IPS DF 6.9 (cell line): Measurements from ENCODE around the gene HMBS.
"Not testable (repeated sequence)": the region's sequence is repeated elsewhere in the genome, so short reads cannot be mapped to it uniquely, and the experiment has no call there.

Experiments used
- DNase-seq: peaks from one replicate; pipeline ENCODE4 v3.0.0-alpha.2; 2013; ENCODE audit warnings: low read depth, low spot score
- H3K27ac ChIP-seq: one replicate; pipeline ENCODE4 v1.5.1; 2013; ENCODE audit warnings: low read length, control low read depth
- H3K27me3 ChIP-seq: 2 replicates; pipeline ENCODE4 v1.6.1; 2013; ENCODE audit warnings: mild to moderate bottlenecking, low read length; ENCODE audit not compliant: control insufficient read depth, insufficient read depth
- H3K36me3 ChIP-seq: 2 replicates; pipeline ENCODE4 v1.6.1; 2013; ENCODE audit warnings: low read length; ENCODE audit not compliant: control insufficient read depth, insufficient read depth
- H3K4me1 ChIP-seq: 2 replicates; pipeline ENCODE4 v1.6.1; 2013; ENCODE audit warnings: low read length; ENCODE audit not compliant: control insufficient read depth, insufficient read depth
- H3K4me3 ChIP-seq: 2 replicates; pipeline ENCODE4 v1.5.1; 2013; ENCODE audit warnings: mild to moderate bottlenecking, low read length
- H3K9me3 ChIP-seq: 2 replicates; pipeline ENCODE4 v1.6.1; 2013; ENCODE audit warnings: low read length, inconsistent platforms; ENCODE audit not compliant: control insufficient read depth, insufficient read depth
- WGBS: extraction: QIAGEN DNeasy Blood & Tissue Kit; methylation state at CpG from one replicate; pipeline ENCODE4 v1.1.7; 2013; ENCODE audit warnings: mixed read lengths, missing lambda C conversion rate; ENCODE audit not compliant: insufficient read length, insufficient coverage; 5-methylcytosine and 5-hydroxymethylcytosine counted together

The HMBS gene

GRCh38 chr11:119051440-119052162, 33.1 kb upstream of the HMBS start:
- H3K4me3 ChIP-seq = no peak overlapping the region
- peaks cover 64% of the 10 kb centered on the region for H3K36me3 ChIP-seq
- H3K4me1 ChIP-seq = no peaks in the 10 kb centered on the region
- no peaks in the 10 kb centered on the region for H3K27me3 ChIP-seq
- DNase-seq = no peak
- H3K27ac ChIP-seq = no peak overlapping the region
- H3K9me3 ChIP-seq = no peaks in the 10 kb centered on the region
- WGBS = no CpG with 5 or more reads among the region's 17 CpGs

DNA sequence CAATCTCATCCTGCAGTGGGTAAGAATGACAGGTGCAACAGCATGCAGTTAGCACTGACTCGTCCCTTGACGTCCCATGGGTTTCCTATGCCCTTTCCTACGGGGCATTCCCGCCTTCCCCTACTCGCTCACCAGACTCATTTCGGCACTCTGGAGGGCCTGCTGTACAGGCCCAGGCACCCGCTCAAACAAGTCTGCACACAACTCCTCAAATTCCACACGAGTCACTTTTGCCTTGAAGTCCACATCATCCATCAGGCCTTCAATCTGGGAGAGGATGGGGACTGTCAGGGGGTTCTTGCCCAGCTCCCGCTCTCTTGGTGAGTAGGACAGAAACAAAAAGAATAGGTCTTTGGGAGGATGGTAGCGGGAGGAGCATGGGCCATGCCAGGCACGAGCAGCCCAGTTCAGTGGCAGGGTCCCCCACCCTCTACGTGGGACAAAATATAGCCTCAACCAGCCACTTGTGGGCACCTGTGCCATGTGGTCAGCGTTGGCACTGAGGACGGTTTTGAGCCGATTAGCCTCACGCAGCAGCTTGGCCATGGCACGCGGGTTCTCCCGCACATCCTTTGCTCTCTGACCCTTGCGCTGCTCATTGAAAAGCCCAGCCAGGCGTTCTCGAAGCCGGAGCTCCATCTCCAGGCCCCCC, 32.4 kb upstream of the HMBS start:
- H3K4me1 ChIP-seq = no peaks in the 10 kb centered on the region
- no peaks in the 10 kb centered on the region for H3K27me3 ChIP-seq
- WGBS = no CpG with 5 or more reads among the region's 23 CpGs
- no peak overlapping the region for H3K4me3 ChIP-seq
- H3K9me3 ChIP-seq = no peaks in the 10 kb centered on the region
- H3K36me3 ChIP-seq = peaks cover 62% of the 10 kb centered on the region
- no peak for DNase-seq
- H3K27ac ChIP-seq = no peak overlapping the region

DNA sequence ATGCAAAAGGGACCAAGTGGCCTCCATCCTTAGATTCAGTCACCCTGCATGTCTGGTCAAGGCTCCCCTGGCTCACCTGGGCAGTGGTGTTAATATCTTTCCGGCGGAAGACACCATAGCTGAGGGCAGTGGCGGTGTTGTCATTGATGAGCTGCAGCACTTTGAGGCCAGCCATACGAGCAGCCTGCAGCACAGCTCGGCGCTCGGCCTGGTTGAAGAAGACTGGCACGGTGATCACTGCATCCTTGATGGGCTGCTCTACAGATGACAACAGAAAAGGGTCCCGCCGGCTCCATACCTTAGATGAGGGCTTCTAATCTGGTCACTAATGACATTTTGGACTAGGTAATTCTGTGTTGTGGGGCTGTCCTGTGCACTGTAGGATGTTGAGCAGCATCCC, 30.3 kb upstream of the HMBS start:
- Histone ChIP-seq H3K9me3 (no peaks in the 10 kb centered on the region), H3K4me3 (no peak overlapping the region), H3K36me3 (peaks cover 40% of the 10 kb centered on the region), H3K27ac (no peak overlapping the region), H3K27me3 (no peaks in the 10 kb centered on the region), H3K4me1 (peaks cover 3% of the 10 kb centered on the region; the same call in 1 of the 2 replicates)
- WGBS = no CpG with 5 or more reads among the region's 10 CpGs
- DNase-seq = no peak

DNA sequence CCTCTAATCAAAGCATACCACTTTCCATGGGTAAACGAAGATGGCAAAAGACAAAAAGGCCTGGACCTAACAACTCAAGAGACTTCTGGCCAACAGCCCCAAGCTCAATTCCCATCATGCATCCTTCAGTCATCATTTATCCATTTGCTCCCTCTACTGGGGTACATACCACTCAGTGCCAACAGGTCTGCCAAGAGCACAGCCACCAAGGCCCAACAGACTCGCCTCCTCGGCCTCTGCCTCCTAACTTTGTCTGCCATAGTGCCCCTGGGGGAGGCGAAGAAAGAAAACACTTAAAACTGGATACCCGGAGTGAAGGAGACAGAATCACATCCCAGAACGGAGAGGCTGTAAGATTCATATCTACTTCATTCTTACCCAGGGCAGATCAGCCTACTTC, 28.8 kb upstream of the HMBS start:
- Histone ChIP-seq H3K4me3 (peak overlapping the region; percentile 95; the same call in 1 of the 2 replicates), H3K4me1 (peaks cover 3% of the 10 kb centered on the region; the same call in 1 of the 2 replicates), H3K9me3 (no peaks in the 10 kb centered on the region), H3K36me3 (peaks cover 35% of the 10 kb centered on the region), H3K27me3 (no peaks in the 10 kb centered on the region), H3K27ac (no peak overlapping the region)
- DNase-seq = no peak
- WGBS = no CpG with 5 or more reads among the region's 6 CpGs

DNA sequence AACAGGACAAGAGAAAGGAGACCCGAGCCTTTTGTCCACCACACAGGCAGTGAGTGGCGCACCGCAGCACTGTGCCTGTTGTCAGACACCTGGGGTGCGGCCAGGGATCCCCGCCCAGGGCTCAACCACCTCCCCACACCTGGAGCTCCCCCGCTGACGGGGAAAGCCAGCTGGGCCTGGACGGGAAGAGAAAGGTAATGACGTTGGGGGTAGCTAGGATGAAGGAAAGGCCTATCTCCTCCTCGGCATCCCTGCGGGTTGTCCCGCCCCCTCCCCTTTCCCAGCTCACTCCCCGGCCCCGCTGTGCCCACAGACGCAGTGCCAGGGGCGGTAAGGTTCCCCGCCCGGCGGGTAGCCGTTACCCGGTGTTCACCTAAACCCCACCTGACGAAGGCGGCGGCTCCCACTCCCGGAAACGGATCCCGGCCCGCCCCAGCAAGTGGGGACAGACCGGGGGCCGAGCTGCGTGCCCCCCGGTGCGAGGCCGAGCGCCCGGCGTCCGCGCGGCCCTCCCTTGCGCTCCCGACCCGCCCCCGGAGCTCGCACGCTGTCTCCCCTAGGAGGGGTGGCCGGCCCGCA, 28.2 kb upstream of the HMBS start:
- Histone ChIP-seq H3K9me3 (no peaks in the 10 kb centered on the region), H3K36me3 (peaks cover 29% of the 10 kb centered on the region), H3K27me3 (no peaks in the 10 kb centered on the region), H3K4me1 (peaks cover 3% of the 10 kb centered on the region; the same call in 1 of the 2 replicates), H3K4me3 (peak overlapping the region; percentile 95), H3K27ac (no peak overlapping the region)
- WGBS = no CpG with 5 or more reads among the region's 48 CpGs
- DNase-seq = no peak

DNA sequence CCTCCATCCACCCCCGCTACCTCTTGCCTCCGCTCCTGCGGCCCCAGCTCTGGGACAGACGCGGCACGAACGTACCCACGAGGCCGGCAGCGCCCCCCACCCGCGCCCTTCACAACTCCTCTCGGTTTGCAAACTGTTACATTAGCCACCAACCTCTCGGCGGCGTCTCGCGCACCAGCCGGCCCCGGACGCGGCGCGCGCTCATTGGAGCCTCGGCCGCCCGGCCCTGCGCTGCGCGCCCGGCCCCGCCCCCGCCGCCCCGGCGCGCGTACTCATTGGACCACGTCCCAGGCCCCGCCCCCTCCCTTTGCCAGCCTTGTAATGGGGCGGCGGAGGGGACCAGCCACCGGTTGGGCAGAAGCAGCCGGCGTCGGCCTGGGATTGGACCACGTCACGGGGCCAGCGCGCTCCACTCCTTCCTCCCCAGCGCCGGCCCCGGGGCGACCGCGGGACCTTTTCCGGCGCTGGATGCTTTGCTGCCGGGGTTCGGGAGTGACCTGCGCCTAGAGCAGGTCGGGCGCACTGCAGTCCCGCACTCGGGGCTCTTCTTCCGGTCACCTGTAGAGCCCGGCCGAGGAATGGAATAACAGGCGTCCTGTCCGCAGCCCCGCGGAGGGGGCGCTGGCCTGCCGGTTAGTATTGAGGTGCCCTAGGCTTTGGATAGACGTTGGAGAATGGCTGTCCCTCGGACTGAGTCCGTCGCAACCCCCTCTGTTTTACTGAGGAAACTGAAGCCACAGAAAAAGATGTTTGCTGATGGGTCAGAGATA, 27.5 kb upstream of the HMBS start, which contains the start of gene HYOU1:
Gene HYOU1 (minus strand): TSS at position 206 of the 770 bp plus-strand sequence. CDS start 1,045 bp downstream, outside the sequence.
- H3K9me3 ChIP-seq = no peaks in the 10 kb centered on the region
- peaks cover 3% of the 10 kb centered on the region; the same call in 1 of the 2 replicates for H3K4me1 ChIP-seq
- no CpG with 5 or more reads among the region's 79 CpGs for WGBS
- peak within 1 kb of the TSS; percentile 58 for H3K27ac ChIP-seq
- peak within 1 kb of the TSS; percentile 95 for H3K4me3 ChIP-seq
- peak; percentile 82 for DNase-seq
- no peaks in the 10 kb centered on the region for H3K27me3 ChIP-seq
- peaks cover 22% of the 10 kb centered on the region for H3K36me3 ChIP-seq

GRCh38 chr11:119059128-119059527, 25.6 kb upstream of the HMBS start:
- no CpG with 5 or more reads among the region's 35 CpGs for WGBS
- H3K4me3 ChIP-seq, H3K9me3 ChIP-seq, H3K27me3 ChIP-seq, DNase-seq, H3K27ac ChIP-seq, H3K4me1 ChIP-seq, H3K36me3 ChIP-seq: not testable (repeated sequence)

DNA sequence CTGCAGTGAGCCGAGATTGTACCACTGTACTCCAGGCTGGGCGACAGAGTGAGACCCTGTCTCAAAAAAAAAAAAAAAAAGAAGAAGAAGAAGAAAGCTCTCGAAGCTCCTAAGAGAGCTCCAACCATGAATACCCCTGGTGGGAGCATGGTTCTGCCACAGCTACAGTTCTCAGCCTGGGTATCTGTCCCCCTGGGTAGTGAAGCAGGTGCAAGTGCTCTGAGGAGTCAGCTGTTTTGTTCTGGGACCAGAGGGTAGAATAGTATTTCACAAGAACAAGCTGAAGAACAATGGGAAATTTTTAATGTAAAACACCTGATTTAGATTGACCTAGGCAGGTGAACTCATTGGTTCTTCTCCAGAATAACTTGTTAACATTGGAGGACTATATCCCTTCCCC, 23.4 kb upstream of the HMBS start:
- H3K27ac ChIP-seq = no peak overlapping the region

GRCh38 chr11:119062779-119063178, 21.9 kb upstream of the HMBS start:
- Histone ChIP-seq H3K4me1 (peaks cover 3% of the 10 kb centered on the region; the same call in 1 of the 2 replicates), H3K27ac (no peak overlapping the region), H3K4me3 (no peak overlapping the region), H3K27me3 (no peaks in the 10 kb centered on the region), H3K9me3 (no peaks in the 10 kb centered on the region), H3K36me3 (no peaks in the 10 kb centered on the region)
- DNase-seq = no peak
- WGBS = no CpG with 5 or more reads among the region's 5 CpGs

More for the DNA sequence above, 23.4 kb upstream of the HMBS start:
- Histone ChIP-seq H3K4me3 (no peak overlapping the region), H3K27me3 (no peaks in the 10 kb centered on the region), H3K4me1 (peaks cover 3% of the 10 kb centered on the region; the same call in 1 of the 2 replicates), H3K36me3 (no peaks in the 10 kb centered on the region), H3K9me3 (no peaks in the 10 kb centered on the region)
- WGBS = no CpG with 5 or more reads among the region's 3 CpGs
- DNase-seq = no peak

GRCh38 chr11:119065369-119065768, 19.3 kb upstream of the HMBS start:
- H3K4me1 ChIP-seq = no peaks in the 10 kb centered on the region
- peaks cover 2% of the 10 kb centered on the region; the same call in 1 of the 2 replicates for H3K36me3 ChIP-seq
- no peak overlapping the region for H3K4me3 ChIP-seq
- H3K9me3 ChIP-seq = no peaks in the 10 kb centered on the region
- no peak for DNase-seq
- WGBS = no CpG with 5 or more reads among the region's 4 CpGs
- H3K27ac ChIP-seq = no peak overlapping the region
- no peaks in the 10 kb centered on the region for H3K27me3 ChIP-seq
